Mesothelial cell of epicardium (in vitro differentiated cells): ENCODE measurements around the gene ELOVL5. TPM values are rescaled to one million over a fixed set of nuclear protein-coding genes. Genes with fewer than 3 reads are reported as not detected.

Experiments
- DNase-seq, 2 experiments: peaks; one replicate each; pipeline ENCODE4 v3.0.0; 2021; ENCODE audit warnings: low spot score in 2 of 2; ENCODE audit not compliant: unreplicated experiment in 2 of 2
- H3K27ac Mint-ChIP-seq: 2 replicates; pipeline ENCODE4 v1.8.0; 2021; ENCODE audit warnings: mixed read lengths
- H3K27me3 Mint-ChIP-seq: 2 replicates; pipeline ENCODE4 v1.8.0; 2021; ENCODE audit warnings: low read depth, mixed read lengths
- H3K36me3 Mint-ChIP-seq: 2 replicates; pipeline ENCODE4 v1.8.0; 2021; ENCODE audit warnings: mixed read lengths
- H3K4me1 Mint-ChIP-seq: 2 replicates; pipeline ENCODE4 v1.8.0; 2021; ENCODE audit warnings: mixed read lengths
- H3K4me3 Mint-ChIP-seq: 2 replicates; pipeline ENCODE4 v1.8.0; 2021; ENCODE audit warnings: mild to moderate bottlenecking, moderate library complexity, mixed read lengths
- H3K9me3 Mint-ChIP-seq: 2 replicates; pipeline ENCODE4 v1.8.0; 2021; ENCODE audit warnings: mixed read lengths
- total RNA-seq: library from RNA; stranded (reverse); gene quantifications from 3 replicates; pipeline ENCODE4 v1.2.1, GENCODE V29; 2021
- TF ChIP-seq, protein P1 (sequence below): fragments of 200-600 bp; sonication (generic); IDR thresholded peaks from one replicate; pipeline ENCODE4 v1.5.0; 2021; ENCODE audit warnings: antibody characterized with exemption; ENCODE audit not compliant: unreplicated experiment

Gene ELOVL5
- total RNA-seq, 1 donor from 2014 or later = 110 TPM

- H3K4me1 Mint-ChIP-seq = peaks cover 1% of the 10 kb centered on the region
- H3K9me3 Mint-ChIP-seq = no peaks in the 10 kb centered on the region
- TF ChIP-seq, protein P1, sequence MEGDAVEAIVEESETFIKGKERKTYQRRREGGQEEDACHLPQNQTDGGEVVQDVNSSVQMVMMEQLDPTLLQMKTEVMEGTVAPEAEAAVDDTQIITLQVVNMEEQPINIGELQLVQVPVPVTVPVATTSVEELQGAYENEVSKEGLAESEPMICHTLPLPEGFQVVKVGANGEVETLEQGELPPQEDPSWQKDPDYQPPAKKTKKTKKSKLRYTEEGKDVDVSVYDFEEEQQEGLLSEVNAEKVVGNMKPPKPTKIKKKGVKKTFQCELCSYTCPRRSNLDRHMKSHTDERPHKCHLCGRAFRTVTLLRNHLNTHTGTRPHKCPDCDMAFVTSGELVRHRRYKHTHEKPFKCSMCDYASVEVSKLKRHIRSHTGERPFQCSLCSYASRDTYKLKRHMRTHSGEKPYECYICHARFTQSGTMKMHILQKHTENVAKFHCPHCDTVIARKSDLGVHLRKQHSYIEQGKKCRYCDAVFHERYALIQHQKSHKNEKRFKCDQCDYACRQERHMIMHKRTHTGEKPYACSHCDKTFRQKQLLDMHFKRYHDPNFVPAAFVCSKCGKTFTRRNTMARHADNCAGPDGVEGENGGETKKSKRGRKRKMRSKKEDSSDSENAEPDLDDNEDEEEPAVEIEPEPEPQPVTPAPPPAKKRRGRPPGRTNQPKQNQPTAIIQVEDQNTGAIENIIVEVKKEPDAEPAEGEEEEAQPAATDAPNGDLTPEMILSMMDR = no peak
- H3K27me3 Mint-ChIP-seq = no peaks in the 10 kb centered on the region
- H3K36me3 Mint-ChIP-seq = peaks cover 51% of the 10 kb centered on the region
- peak overlapping the region; percentile 8 for H3K27ac Mint-ChIP-seq
- H3K4me3 Mint-ChIP-seq = no peak overlapping the region
- no peak for DNase-seq
Measured at GRCh38 chr6:53264915-53265607, 83.7 kb downstream of the ELOVL5 start.

DNA sequence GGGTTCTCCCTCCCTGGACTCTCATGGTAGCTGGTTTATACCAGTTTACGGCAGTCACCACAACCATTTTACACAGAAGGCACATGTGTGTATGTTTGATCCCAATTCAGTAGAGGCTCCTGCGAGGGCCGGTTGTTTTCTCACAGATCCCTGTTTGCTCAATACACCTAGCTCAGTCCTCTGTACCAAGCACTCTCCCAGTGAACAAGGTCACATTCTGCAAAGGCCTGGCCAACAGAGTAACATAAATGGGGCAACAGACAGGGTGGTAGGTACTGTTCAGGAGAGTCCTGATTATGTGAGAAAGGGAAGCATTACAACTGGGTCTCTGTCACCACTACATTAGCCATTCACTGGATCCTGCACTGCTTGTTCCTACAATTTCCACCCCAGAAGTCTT is 84.4 kb downstream of the ELOVL5 start:
- Mint-ChIP-seq H3K4me1 (peaks cover 1% of the 10 kb centered on the region), H3K27ac (no peak overlapping the region), H3K4me3 (no peak overlapping the region), H3K36me3 (peaks cover 53% of the 10 kb centered on the region), H3K27me3 (no peaks in the 10 kb centered on the region), H3K9me3 (no peaks in the 10 kb centered on the region)
- no peak for DNase-seq
- TF ChIP-seq, protein P1 = no peak

GRCh38 chr6:53263917-53264316 is 84.8 kb downstream of the ELOVL5 start:
- H3K4me3 Mint-ChIP-seq = no peak overlapping the region
- no peaks in the 10 kb centered on the region for H3K27me3 Mint-ChIP-seq
- no peak for DNase-seq
- peaks cover 53% of the 10 kb centered on the region for H3K36me3 Mint-ChIP-seq
- H3K9me3 Mint-ChIP-seq = no peaks in the 10 kb centered on the region
- TF ChIP-seq, protein P1 = no peak
- no peak overlapping the region for H3K27ac Mint-ChIP-seq
- peaks cover 1% of the 10 kb centered on the region for H3K4me1 Mint-ChIP-seq

GRCh38 chr6:53259860-53260580 is 88.7 kb downstream of the ELOVL5 start:
- Mint-ChIP-seq H3K27ac (no peak overlapping the region), H3K4me3 (no peak overlapping the region), H3K27me3 (no peaks in the 10 kb centered on the region), H3K9me3 (no peaks in the 10 kb centered on the region), H3K4me1 (peaks cover 1% of the 10 kb centered on the region), H3K36me3 (peaks cover 40% of the 10 kb centered on the region)
- DNase-seq = no peak
- TF ChIP-seq, protein P1 = no peak

DNA sequence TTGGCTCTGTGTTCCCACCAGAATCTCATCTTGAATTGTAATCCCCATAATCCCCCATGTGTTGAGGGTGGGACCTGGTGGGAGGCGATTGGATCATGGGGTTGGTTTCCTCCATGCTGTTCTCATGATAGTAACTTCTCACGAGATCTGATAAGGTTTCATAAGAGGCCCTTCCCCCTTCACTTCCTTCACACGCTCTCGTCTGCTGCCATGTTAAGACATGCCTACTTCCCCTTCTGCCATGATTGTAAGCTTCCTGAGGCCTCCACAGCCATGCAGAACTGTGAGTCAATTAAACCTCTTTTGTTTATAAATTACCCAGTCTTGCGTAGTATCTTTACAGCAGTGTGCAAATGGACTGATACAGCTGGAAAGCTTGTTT is 90.0 kb downstream of the ELOVL5 start:
- Mint-ChIP-seq H3K4me3 (no peak overlapping the region), H3K27me3 (no peaks in the 10 kb centered on the region), H3K36me3 (peaks cover 45% of the 10 kb centered on the region), H3K9me3 (peaks cover 10% of the 10 kb centered on the region), H3K4me1 (no peaks in the 10 kb centered on the region), H3K27ac (no peak overlapping the region)
- TF ChIP-seq, protein P1 = no peak
- no peak for DNase-seq
